Trophoblast cell (in vitro differentiated cells and primary cell): Measurements from ENCODE around the gene PDZD11. TPM values are rescaled to one million over a fixed set of nuclear protein-coding genes. Genes with fewer than 3 reads are reported as not detected.
A peak's percentile ranks its signal among the peaks of the same experiment; 100 is the strongest.

Source experiments
- DNase-seq, 2 donors: peaks; one replicate each; pipeline ENCODE4 v3.0.0-alpha.2; 2016
- H2AFZ ChIP-seq: 2 replicates; pipeline ENCODE4 v1.6.1; 2013; ENCODE audit warnings: low read length, moderate library complexity, mild to moderate bottlenecking; ENCODE audit not compliant: insufficient read depth, poor library complexity
- H2AK5ac ChIP-seq: 2 replicates; pipeline ENCODE4 v1.6.1; 2013; ENCODE audit warnings: mild to moderate bottlenecking, low read length
- H2BK120ac ChIP-seq: 2 replicates; pipeline ENCODE4 v1.6.1; 2013; ENCODE audit warnings: low read length, mild to moderate bottlenecking, moderate library complexity; ENCODE audit not compliant: insufficient read depth, poor library complexity
- H2BK12ac ChIP-seq: 2 replicates; pipeline ENCODE4 v1.6.1; 2013; ENCODE audit warnings: mild to moderate bottlenecking, low read length, moderate library complexity
- H2BK5ac ChIP-seq: 2 replicates; pipeline ENCODE4 v1.6.1; 2013; ENCODE audit warnings: low read length, low read depth, moderate library complexity, mild to moderate bottlenecking; ENCODE audit not compliant: poor library complexity
- H3K14ac ChIP-seq: 2 replicates; pipeline ENCODE4 v1.6.1; 2013; ENCODE audit warnings: mild to moderate bottlenecking, low read length
- H3K18ac ChIP-seq: 2 replicates; pipeline ENCODE4 v1.6.1; 2013; ENCODE audit warnings: mild to moderate bottlenecking, low read length
- H3K23ac ChIP-seq: 2 replicates; pipeline ENCODE4 v1.6.1; 2013; ENCODE audit warnings: low read length
- H3K27ac ChIP-seq: 2 replicates; pipeline ENCODE4 v1.5.1; 2013; ENCODE audit warnings: low read depth, mild to moderate bottlenecking, inconsistent platforms, low read length, moderate library complexity
- H3K27me3 ChIP-seq: 2 replicates; pipeline ENCODE4 v1.6.1; 2013; ENCODE audit warnings: inconsistent platforms, mild to moderate bottlenecking, low read length, moderate library complexity; ENCODE audit not compliant: insufficient read depth
- H3K36me3 ChIP-seq, 2 experiments: 1 replicate in 1 of 2; 2 replicates in 1 of 2; pipeline ENCODE4 v1.6.1; 2013; ENCODE audit warnings: low read length in 2 of 2, mild to moderate bottlenecking in 2 of 2, moderate library complexity in 1 of 2; ENCODE audit not compliant: insufficient read depth in 2 of 2, control insufficient read depth in 1 of 2
- H3K4ac ChIP-seq: 2 replicates; pipeline ENCODE4 v1.6.1; 2013; ENCODE audit warnings: low read depth, mild to moderate bottlenecking, low read length, moderate library complexity
- H3K4me1 ChIP-seq, 2 experiments: 1 replicate in 1 of 2; 2 replicates in 1 of 2; pipeline ENCODE4 v1.6.1; 2013; ENCODE audit warnings: low read length in 2 of 2, mild to moderate bottlenecking in 2 of 2, moderate library complexity in 1 of 2; ENCODE audit not compliant: insufficient read depth in 2 of 2, control insufficient read depth in 1 of 2
- H3K4me2 ChIP-seq: 2 replicates; pipeline ENCODE4 v1.6.1; 2013; ENCODE audit warnings: inconsistent platforms, mild to moderate bottlenecking, low read length, moderate library complexity
- H3K4me3 ChIP-seq: 2 replicates; pipeline ENCODE4 v1.5.1; 2013; ENCODE audit warnings: mild to moderate bottlenecking, low read depth, low read length, inconsistent platforms
- H3K79me1 ChIP-seq: one replicate; pipeline ENCODE4 v1.6.1; 2013; ENCODE audit warnings: low read length
- H3K79me2 ChIP-seq: 2 replicates; pipeline ENCODE4 v1.6.1; 2013; ENCODE audit warnings: low read length, mild to moderate bottlenecking; ENCODE audit not compliant: control insufficient read depth, insufficient read depth, poor library complexity
- H3K9ac ChIP-seq: 2 replicates; pipeline ENCODE4 v1.6.1; 2013; ENCODE audit warnings: mild to moderate bottlenecking, low read length
- H3K9me3 ChIP-seq: 2 replicates; pipeline ENCODE4 v1.6.1; 2013; ENCODE audit warnings: low read depth, mild to moderate bottlenecking, control low read depth, inconsistent platforms, low read length; ENCODE audit not compliant: insufficient read depth
- H4K12ac ChIP-seq: 2 replicates; pipeline ENCODE4 v1.6.1; 2013; ENCODE audit warnings: low read depth, mild to moderate bottlenecking, low read length, moderate library complexity
- H4K8ac ChIP-seq: 2 replicates; pipeline ENCODE4 v1.6.1; 2013; ENCODE audit warnings: low read depth, mild to moderate bottlenecking, low read length, moderate library complexity
- H4K91ac ChIP-seq: one replicate; pipeline ENCODE4 v1.6.1; 2013; ENCODE audit warnings: low read depth, mild to moderate bottlenecking, low read length, moderate library complexity
- WGBS: extraction: QIAGEN DNeasy Blood & Tissue Kit; methylation state at CpG from one replicate; pipeline ENCODE4 v1.1.7; 2013; ENCODE audit warnings: missing lambda C conversion rate; ENCODE audit not compliant: insufficient read length, insufficient coverage; ENCODE audit errors: extremely low coverage; 5-methylcytosine and 5-hydroxymethylcytosine counted together
- polyA plus RNA-seq: library from polyadenylated mRNA; stranded (reverse); fragments of 200-250 nt; gene quantifications from 2 replicates; pipeline ENCODE4 v1.2.3, GENCODE V29; 2013

PDZD11 gene, protein sequence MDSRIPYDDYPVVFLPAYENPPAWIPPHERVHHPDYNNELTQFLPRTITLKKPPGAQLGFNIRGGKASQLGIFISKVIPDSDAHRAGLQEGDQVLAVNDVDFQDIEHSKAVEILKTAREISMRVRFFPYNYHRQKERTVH
- polyA plus RNA-seq: 54.5 and 58.7 TPM in 2 replicates

DNA sequence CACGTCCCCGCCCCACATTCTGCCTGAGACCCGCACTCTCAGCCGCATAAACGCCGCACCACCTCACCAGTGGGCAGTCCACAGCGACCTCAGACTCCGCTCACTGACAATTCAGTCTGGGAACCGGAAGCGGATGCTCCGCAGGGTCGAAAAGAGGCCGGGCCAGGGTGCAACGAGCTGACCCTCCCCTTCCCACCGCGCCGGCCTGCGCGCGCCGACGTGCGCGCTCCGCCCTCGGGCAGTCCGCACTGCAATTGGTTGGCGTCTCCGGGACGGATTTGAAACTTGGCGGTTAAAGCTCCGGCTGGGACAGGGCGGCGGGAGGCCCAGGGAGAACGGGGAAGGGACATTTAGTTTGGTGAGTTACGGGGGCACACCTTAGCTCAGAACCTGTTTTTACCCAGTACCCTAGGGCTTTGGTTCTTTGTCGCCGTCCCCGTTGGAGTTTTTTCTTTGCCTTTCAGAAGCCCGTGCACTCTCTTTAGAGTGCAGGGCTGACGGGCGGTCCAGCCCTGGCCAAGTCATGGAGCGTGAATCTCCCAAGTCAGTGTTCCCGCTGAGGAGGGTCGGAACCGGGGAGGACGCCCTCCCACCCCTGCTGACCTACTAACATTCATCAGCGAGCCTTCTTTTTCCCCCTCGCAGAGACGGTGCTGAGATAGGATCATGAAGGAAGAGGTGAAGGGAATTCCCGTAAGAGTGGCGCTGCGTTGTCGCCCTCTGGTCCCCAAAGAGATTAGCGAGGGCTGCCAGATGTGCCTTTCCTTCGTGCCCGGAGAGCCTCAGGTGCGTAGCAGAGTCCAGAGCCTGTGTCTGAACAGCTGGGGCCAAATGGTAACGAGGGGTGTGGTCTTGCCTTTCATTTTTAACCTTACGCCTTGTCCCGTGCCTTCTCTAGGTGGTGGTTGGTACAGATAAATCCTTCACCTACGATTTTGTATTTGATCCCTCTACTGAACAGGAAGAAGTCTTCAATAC is at the start of gene PDZD11, which contains the start of gene KIF4A:
Gene PDZD11, minus strand, starts transcription at position 135 of the 978 bp plus-strand sequence. CDS start 586 bp downstream, outside the sequence.
Gene KIF4A, plus strand, starts transcription at position 312 of the 978 bp plus-strand sequence. Its CDS starts 355 bp downstream, at position 667.
- Histone ChIP-seq H2AK5ac (no peak within 1 kb of the TSS), H3K27ac (peak within 1 kb of the TSS; percentile 33), H3K4ac (peak within 1 kb of the TSS; percentile 46), H3K36me3 (peaks cover 6 to 9% of the 10 kb centered on the region in 2 experiments), H3K4me2 (peak within 1 kb of the TSS; percentile 78), H3K14ac (peak within 1 kb of the TSS; percentile 73), H2BK120ac (peak within 1 kb of the TSS; percentile 72), H3K4me1 (peaks cover 3% of the 10 kb centered on the region in 2 experiments), H3K9ac (peak within 1 kb of the TSS; percentile 86), H2BK12ac (no peak within 1 kb of the TSS), H3K18ac (peak within 1 kb of the TSS; percentile 75), H3K27me3 (no peaks in the 10 kb centered on the region), H4K12ac (peak within 1 kb of the TSS; percentile 43), H3K23ac (no peak within 1 kb of the TSS), H2BK5ac (peak within 1 kb of the TSS; percentile 63), H2AFZ (peak within 1 kb of the TSS; percentile 90), H3K4me3 (peak within 1 kb of the TSS; percentile 96), H3K9me3 (no peaks in the 10 kb centered on the region), H3K79me2 (no peaks in the 10 kb centered on the region), H3K79me1 (peaks cover 5% of the 10 kb centered on the region), H4K91ac (peak within 1 kb of the TSS; percentile 77), H4K8ac (peak within 1 kb of the TSS; percentile 92)
- DNase-seq: peak; percentile 77 to 82
- WGBS: no CpG with 5 or more reads among the region's 62 CpGs

DNA sequence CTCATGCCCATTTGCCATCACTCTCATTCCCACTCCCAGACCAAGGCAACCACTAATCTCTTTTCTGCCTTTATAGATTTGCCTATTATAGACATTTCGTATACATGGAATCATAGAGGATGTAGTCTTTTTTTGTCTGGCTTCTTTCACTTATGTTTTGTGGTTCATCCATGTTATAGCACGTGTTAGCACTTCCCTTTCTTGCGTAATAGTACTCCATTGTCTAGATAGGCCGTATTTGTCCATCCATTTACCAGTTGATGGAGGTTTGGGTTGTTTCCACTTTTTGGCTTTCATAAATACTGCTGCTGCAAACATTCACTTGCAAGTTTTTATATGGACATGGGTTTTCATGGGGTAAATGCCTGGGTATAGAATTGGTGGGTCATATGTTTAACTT is 48.6 kb upstream of the PDZD11 start:
- Histone ChIP-seq H3K18ac (no peak overlapping the region), H2BK12ac (no peak overlapping the region), H3K4me3 (no peak overlapping the region), H3K4me2 (no peak overlapping the region), H3K4me1 (no peaks in the 10 kb centered on the region), H4K12ac (no peak overlapping the region), H3K9ac (no peak overlapping the region), H3K79me2 (no peaks in the 10 kb centered on the region), H3K36me3 (no peaks in the 10 kb centered on the region), H2BK5ac (no peak overlapping the region), H4K8ac (no peak overlapping the region), H3K23ac (no peak overlapping the region), H3K14ac (no peak overlapping the region), H3K27me3 (no peaks in the 10 kb centered on the region), H2AFZ (no peak overlapping the region), H3K9me3 (no peaks in the 10 kb centered on the region), H3K4ac (no peak overlapping the region), H4K91ac (no peak overlapping the region), H2AK5ac (no peak overlapping the region), H3K27ac (no peak overlapping the region), H3K79me1 (no peaks in the 10 kb centered on the region), H2BK120ac (no peak overlapping the region)
- no CpG with 5 or more reads among the region's 4 CpGs for WGBS
- no peak for DNase-seq

DNA sequence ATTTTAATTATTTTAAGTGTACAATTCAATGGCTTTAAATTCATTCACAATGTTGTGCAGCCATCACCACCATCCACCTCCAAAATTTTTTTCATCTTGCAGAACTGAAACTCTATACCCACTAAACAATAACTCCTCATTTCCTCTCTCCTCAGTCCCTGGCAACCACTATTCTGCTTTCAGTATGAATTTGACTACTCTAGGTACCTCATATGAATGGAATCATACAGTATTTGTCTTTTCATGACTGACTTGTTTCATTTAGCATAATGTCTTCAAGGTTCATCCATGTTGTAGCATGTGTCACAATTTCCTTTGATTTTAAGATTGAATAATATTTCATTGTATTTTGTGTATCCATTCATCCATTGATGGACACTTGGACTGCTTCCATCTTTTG is 47.0 kb upstream of the PDZD11 start:
- Histone ChIP-seq H4K8ac (no peak overlapping the region), H2AK5ac (no peak overlapping the region), H2BK12ac (no peak overlapping the region), H2BK120ac (no peak overlapping the region), H2BK5ac (no peak overlapping the region), H3K4me2 (no peak overlapping the region), H3K36me3 (no peaks in the 10 kb centered on the region), H2AFZ (no peak overlapping the region), H3K9me3 (no peaks in the 10 kb centered on the region), H3K4ac (no peak overlapping the region), H3K4me3 (no peak overlapping the region), H3K14ac (no peak overlapping the region), H4K12ac (no peak overlapping the region), H3K27me3 (no peaks in the 10 kb centered on the region), H3K79me2 (no peaks in the 10 kb centered on the region), H3K27ac (no peak overlapping the region), H4K91ac (no peak overlapping the region), H3K4me1 (no peaks in the 10 kb centered on the region), H3K9ac (no peak overlapping the region), H3K23ac (no peak overlapping the region), H3K18ac (no peak overlapping the region), H3K79me1 (no peaks in the 10 kb centered on the region)
- no peak for DNase-seq

GRCh38 chrX:70332600-70332999 is 42.9 kb upstream of the PDZD11 start:
- H3K14ac ChIP-seq: no peak overlapping the region
- no peaks in the 10 kb centered on the region for H3K27me3 ChIP-seq
- H3K9me3 ChIP-seq: no peaks in the 10 kb centered on the region
- H3K9ac ChIP-seq: no peak overlapping the region
- H3K18ac ChIP-seq: no peak overlapping the region
- H3K27ac ChIP-seq: no peak overlapping the region
- H2AK5ac ChIP-seq: no peak overlapping the region
- no peak overlapping the region for H2BK12ac ChIP-seq
- H2BK120ac ChIP-seq: no peak overlapping the region
- H3K79me2 ChIP-seq: no peaks in the 10 kb centered on the region
- H3K36me3 ChIP-seq: no peaks in the 10 kb centered on the region
- no peak overlapping the region for H2BK5ac ChIP-seq
- H3K4me1 ChIP-seq: no peaks in the 10 kb centered on the region
- no peak overlapping the region for H4K12ac ChIP-seq
- no peak overlapping the region for H4K8ac ChIP-seq
- H2AFZ ChIP-seq: no peak overlapping the region
- no CpG with 5 or more reads among the region's 1 CpG for WGBS
- H3K23ac ChIP-seq: no peak overlapping the region
- H4K91ac ChIP-seq: no peak overlapping the region
- no peak overlapping the region for H3K4ac ChIP-seq
- H3K79me1 ChIP-seq: no peaks in the 10 kb centered on the region
- no peak overlapping the region for H3K4me3 ChIP-seq
- no peak for DNase-seq
- H3K4me2 ChIP-seq: no peak overlapping the region
